GM21381 (cell line): ENCODE results near the gene CDH23.

Source experiments
- ATAC-seq: cut with Tn5 transposase; IDR thresholded peaks from one replicate; pipeline ENCODE4 v1.9.1; 2021; ENCODE audit warnings: mild to moderate bottlenecking, moderate library complexity; ENCODE audit not compliant: unreplicated experiment

CDH23 gene

DNA sequence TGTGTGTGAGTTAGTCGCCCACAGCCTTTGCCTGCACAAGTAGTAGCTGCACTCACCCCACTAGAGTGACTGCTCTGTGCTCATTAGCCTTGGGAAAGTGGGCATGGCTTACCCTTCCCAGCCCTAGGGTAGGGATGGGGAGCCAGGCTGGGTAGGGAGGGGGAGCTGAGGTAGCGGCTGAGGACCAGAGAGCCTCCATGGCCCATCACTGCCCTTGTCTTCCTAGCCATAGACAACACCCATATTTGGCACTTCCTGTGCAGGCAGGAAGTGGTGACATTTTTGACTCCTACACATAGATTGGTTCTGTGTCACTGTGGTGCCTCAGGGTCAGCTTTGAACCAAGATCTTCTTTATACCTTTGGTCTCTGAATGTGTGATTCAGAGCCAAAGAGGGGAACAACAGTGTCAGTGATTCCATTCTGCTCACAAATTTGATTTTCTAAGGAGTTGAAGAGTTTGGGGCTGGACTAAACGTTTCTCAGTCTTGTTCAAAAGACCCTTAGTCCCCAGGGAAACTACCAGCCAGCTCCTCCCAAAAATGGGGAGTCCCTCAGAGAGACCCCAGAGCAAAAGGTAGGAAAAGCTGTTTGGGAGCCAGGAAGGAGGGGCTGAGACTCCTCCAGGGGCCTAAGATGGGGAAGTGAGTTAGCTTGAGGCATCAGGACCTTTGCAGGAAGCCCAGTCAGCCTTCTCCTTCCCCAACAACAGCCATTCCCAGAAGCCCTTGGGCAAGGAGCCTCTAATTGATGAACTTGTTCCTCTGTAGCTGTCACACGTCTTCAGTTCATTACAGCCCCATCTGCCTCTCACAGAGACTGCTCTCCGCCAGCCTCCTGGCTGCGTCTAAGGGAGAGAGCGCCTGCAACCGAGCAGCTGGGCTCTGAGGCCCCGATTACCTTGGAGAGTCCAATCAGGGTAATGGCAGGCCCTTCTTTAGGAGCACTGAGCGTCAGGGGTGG is 135.0 kb downstream of the CDH23 start:
- no peak for ATAC-seq

DNA sequence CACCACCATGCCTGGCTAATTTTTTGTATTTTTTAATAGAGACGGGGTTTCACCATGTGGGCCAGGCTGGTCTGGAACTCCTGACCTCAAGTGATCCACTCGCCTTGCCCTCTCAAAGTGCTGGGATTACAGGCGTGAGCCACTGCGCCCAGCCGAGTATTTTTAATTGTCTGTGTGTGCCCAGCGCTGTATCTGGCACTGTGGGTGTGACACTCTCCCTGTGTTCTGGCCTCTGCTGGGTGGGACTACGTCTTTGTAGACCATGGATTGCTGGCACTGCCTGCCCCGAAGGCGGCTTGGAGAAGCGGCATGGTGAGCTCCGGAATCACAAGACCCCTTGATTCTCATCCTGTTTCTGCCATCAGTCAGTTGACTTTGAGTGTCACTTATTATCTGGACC is 136.2 kb downstream of the CDH23 start:
- ATAC-seq = no peak

DNA sequence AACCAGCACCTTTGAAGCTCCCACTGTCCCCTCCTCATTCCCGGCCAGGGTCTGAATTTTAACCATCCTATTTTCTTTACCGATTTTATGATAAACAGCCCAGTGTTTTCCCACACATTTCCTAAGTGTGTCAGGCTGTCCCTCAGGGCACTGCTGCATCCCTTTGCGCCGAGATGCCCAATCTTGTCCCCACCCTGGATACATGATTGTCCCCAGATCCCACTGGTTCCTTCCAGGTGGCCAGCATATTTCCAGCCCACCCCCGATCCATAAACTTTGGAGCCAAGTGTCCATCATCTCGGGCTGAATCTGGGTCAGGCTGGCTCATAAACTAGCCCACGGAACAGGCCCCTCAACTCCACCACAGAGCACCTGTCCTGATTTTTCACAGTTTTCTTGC is 137.2 kb downstream of the CDH23 start:
- no peak for ATAC-seq

DNA sequence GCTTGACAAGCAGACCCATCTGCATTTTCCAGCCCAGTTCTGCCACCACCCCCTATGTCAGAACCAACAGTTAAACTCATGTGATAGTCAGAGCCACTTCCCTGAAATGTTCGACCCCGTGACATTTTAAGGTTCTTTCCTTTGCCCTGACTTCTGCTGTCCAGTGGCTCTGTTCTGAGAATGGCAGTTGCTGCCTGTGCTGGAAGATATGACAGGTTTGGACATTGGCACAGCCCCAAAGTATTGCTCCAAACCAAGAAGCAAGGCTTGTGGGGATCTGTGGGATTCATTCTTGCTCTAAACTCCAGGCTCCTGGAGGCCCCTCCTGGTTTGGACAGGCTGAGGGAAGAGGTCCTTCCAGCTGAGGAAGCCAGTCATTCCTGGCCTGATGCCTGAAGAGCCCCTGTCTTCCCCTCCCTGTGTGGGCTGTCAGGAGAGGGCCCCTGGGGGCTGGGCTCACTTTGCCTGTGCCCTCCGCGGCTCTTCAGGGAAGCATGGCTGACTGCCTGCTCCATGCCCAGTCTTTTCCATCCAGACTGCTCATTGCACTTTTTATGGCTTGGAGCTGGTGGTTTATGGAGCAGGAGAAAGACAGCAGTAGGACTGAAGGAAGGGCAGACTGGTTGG is 138.0 kb downstream of the CDH23 start:
- ATAC-seq = no peak

DNA sequence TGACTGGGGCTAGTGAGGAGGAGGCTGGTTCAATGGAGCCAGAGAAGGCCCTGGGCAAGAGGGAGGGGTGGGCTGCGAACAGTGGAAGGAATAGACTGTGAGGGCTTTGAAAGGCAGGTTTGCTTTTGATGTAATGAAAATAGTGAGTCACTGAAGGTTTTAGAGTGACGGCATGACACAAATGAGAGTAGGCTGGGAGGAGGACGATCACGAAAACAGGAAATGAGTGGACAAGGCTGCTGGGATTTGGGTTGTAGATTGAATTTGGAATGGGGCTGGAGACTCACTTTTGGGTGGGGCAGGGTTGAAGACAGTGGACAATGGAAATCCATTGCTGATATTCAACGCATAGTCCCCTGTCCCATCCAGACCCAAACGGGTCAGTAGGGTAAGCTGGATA is 139.6 kb downstream of the CDH23 start:
- no peak for ATAC-seq

DNA sequence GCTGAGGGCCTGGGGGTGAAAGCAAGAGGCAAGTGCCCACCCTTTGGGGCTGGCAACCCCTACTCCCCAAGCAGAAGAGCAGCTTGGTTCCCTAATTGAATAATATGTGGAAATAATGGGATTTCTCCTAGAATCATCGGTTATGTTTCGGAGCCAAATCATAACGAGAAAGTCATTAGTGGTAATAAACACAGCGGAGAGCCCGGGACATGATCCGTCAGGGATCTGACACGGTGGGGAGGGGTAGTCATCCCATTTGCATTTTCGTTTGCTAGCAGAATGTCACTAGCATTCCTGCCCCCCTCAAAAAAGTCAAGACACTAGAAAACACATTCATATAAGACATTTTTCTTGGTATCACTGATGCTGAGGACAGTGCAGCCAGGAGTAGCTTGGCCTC is 140.4 kb downstream of the CDH23 start:
- ATAC-seq = no peak

DNA sequence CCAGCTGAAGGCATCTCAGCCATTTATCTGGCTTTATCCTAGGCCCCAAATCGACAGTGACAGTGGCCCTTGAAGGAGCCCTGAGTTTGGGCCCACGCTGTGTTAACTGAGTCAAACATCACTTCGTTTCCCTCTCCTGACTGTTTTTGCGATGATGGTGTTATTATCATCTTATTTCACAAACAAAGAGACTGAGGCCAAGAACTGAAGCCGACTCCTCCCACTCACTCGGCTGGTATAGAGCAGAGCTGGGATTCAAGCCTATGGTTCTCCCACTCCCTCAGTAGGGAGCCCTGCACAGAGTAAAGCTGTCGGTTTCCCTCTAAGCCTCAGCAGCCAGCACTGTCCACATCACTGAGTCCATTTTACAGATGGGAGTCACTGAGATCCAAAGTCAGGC is 141.0 kb downstream of the CDH23 start:
- ATAC-seq = no peak

DNA sequence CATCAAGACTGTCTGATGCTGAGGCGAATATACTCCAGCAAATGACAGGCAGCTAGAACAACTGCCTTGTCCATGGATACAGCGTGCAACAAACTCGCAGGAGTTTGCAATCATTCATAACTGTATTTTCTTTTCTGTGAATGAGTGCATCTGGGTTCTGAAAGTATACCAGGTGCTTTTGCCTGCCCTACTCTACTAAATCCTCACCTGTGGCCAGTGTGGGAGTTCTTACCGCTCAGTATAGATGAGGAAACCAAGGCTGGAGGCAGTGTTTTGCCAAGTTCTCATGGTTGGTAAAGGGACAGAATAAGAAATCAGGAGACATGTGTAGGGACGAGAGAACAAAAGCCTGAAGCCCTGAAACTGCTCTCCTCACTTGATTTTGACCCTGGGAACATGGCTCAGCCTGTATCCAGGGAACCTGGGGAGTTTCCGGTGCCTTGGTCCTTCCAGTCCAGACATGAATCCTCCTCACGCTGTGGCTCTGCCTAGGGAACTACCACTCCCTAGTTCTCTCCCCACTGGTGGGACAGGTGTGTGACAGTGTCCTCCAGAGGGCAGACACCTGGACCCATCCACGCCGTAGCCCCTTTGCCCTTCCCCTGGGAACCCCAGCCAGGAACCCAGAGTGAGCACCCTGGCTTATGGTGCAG is 142.0 kb downstream of the CDH23 start:
- no peak for ATAC-seq

DNA sequence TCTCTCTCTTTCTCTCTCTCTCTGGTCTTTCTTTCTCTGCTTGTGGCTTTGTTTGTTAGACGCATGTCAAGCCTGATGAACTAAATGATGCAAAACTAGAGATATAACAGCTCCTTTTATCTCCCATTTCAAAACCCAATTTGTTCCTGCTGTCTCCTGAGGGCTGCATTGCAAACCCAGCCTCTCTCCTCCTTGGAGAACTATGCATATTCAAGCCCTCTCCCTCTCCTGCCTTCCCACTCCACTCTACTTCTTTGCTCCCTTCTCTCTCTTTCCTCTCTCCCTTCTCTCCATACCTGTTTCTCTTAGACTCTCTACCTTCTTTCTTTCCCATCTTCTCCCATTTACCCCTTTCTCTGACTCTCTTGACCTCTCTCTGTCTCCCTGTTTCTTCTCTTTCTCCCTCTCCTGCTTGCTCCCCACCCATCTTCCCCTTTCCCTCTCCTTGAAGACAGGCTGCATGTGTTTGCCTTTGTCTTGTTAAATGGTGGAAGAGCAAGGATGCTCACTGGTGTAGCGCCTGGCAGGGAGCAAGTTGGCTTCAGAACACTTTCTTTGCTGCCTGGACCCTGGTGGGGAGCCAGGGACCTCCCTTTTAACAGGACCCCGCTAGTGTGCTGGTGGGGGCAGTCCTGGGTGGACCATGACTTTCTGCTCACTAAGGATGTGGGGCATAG is 142.9 kb downstream of the CDH23 start:
- ATAC-seq = no peak

DNA sequence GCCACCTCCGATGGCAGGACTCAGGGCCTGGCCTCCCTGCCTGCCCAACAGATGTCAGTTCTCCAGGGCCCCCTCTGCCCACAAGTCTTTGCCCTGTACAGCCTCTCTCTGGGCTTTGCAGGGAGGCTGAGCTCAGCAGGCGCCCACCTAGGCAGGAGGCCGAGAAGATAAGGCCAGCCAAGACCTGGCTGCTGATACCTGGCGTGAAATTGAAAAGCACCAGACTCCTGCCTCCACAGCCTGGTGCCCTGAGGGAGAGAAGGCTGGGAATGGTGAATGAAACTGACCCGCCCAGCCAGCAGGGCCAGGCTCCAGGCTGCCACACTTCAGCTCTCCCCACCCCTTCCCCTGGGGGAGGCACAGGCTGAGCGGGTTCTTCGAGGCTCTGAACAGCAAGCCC is 145.8 kb downstream of the CDH23 start:
- ATAC-seq = no peak

DNA sequence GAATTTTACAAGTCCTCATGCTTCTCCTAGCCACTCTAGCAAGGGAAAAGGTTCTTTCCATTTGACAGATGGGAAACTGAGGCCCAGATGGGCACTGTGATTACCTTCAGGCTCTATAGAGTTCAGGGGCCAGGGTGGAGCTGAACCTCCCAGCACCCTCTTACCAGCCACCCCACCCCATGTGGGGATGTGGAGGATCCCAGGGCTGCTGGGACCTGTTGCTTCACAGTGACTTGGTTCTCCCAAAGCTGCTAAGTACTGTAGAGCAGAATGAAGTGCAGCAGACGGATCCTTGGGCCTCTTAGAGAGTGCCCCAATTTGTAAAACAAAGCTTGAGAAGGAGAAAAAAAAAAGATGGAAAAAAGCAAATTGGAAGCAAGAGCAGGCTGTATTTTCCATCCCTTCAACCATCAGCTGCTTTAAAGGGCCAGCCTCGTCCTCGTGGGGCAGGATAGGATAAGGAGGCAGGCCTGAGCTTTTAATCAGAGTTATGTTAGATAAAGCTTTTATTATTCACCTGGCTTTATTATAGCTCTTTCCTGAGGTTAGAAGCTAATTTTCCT is 147.0 kb downstream of the CDH23 start:
- ATAC-seq = no peak

DNA sequence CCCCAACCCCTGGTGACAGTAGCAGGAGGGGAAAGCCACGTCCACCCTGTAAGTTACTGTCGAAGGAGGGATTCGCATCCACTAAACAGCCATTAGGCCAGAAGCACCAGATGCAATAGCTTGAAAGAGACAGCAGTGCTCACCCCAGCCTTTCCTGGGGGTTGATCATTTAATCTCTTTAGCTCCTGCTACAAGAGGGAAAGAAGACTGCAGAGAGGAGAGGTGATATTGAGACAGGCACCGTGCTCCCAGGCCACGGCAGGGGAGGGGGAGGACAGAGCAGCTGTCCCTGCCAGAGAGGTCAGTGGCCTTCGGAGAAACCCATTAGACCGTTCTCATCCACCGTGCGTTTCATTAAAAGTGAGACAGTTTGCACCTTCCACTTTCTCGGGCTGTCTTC is 148.3 kb downstream of the CDH23 start:
- no peak for ATAC-seq

DNA sequence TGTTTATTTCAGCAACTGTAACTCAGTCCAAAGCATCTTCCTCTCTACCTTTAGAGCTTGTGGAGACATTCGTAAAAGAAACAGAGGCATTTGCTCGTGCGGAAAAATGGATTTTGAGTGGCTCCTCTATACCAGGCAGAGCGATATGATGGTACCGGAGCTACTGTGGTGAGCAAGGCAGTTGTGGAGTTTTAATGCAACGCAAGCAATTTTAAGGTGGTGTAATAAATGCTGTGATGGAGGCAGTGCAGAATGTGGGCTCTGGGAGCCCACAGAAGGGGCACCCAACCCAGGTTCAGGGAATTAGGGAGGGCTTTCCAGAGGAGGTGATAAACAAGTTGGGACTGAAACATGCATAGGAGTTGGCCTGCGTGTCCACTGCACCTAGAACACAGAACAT is 149.5 kb downstream of the CDH23 start:
- no peak for ATAC-seq

DNA sequence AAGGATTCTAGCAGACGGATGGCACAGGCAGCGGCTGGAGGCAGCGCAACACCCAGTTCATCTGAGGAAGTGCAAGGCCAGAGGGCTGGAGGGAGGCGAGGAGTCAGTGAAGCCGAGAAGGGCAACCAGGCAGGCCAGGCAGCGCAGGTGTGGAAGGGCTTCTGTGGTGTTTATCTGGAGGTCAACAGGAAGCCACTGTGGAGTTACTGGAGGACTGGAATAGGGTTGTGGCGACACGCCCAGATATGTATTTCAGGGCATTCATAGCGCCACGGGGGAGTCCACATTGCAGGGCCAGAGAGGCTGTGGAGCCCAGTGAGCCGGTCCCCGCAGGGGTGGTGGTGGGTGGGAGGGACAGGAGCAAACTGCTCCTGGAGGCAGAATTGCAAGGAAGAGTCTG is 150.6 kb downstream of the CDH23 start:
- ATAC-seq = no peak

DNA sequence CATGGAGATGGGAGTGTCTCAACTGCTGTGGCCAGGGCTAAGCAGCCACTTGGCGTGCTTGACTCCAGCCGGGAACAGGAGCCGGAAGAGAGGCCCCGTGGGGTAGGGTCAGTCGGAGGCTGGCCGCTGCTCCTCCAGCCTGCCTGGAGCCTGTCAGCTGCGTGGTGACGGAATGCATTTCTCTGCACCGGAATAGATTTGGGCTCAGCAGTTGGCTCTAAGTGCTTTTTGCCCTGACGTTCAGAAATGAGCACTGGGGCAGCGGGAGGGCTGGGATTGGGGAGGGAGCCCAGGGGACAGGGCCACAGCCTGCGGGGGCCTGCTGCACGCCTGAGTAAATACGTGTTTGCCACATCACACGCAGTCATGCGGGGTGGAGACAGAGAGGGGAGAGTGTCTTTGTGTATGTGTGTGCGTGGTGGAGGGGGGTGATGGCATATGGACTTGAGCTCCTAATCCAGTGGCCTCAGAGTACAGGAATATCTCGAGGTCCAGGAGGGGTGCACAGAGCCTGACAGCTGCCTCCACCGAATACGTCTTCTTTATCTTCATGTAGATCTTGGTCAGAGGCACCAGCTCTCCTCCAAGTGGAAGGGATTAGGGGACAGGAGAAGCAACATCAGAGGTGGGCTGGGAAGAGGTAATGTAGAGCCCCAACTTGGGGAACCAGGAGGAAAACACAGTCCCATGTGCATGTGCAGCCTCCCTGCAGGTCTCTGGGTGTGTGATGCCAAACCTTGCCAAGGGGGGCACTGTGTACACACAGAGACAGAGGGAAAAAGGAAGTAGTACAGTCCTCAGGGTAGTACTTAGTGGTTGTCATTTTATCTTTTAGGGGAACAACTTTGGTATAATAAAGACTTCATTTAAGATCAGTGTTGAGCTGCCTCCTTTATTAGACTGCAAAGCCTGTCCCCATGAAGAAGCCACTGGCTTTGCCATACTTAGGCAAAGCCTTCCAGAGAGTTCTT is 151.4 kb downstream of the CDH23 start:
- ATAC-seq = no peak

DNA sequence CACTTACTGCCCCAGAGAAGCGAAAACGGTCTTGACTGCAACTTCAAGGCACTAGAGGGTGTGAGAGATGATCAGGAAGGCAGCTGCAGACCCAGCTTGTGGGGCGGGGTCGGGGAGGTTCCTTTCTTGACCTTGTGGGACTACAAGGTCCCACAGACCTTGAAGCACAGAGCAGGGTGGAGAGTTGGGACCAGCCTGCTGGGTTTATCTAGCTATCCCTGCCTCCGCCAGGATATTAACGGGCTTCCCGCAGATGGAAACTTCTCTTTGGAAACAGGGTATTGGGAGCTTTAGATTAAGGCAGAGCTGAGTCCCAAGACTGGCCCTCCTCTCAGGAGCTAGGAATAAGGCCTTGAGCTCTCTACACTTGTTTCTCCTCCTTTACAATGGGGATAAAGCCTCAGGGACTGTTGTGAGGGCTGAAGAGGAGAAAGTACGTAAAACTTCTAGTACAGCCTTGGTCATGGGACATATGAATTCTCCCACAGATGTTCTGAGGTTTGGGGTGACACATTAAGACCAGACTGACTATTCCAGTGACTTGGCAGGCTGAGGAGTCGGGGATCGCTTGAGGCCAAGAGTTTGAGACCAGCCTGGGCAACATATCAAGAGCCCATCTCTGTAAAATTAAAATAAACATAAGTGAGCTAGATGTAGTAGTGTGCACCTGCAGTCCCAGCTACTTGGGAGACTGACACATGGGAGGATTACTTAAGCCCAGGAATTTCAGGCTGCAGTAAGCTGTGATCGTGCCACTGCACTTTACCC is 153.2 kb downstream of the CDH23 start:
- ATAC-seq = no peak

DNA sequence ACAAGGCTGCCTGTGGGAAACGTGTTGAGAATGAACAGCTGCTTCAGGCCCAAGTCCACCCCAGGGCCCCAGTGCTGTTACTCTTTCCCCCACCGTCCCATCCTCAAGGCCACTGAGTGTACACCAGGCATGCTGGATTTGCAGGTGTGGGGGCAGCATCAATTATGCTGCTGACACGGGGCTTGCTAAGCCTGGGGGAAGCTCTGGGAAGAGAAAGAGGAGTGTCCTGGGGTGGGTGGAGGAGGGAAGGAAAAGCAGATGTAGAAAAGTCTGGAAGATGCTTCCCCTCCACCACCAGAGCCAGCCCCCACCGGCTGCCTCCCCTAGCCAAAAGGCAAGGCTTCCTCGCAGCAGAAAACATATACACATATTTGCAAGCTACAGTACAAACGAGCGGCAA is 153.9 kb downstream of the CDH23 start:
- ATAC-seq = no peak

DNA sequence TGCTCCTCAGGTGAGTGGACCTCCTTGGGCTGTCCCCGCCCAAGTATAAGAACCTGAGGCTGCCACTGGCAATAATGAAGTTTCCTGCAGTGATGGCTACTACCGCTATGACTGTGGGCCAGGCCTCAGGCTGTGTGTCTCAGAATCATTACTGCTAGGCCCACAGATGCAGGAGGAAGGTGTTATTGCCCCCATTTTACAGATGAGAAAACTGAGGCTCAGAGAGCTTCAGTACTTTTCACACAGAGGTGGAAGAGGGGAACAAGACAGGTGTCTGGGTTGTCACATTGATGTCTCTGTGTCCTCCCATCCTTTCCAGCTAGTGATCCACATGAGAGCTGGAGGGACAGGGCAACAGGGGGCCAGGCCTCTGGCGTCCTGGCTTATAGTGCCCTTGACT is 155.2 kb downstream of the CDH23 start:
- ATAC-seq = no peak

DNA sequence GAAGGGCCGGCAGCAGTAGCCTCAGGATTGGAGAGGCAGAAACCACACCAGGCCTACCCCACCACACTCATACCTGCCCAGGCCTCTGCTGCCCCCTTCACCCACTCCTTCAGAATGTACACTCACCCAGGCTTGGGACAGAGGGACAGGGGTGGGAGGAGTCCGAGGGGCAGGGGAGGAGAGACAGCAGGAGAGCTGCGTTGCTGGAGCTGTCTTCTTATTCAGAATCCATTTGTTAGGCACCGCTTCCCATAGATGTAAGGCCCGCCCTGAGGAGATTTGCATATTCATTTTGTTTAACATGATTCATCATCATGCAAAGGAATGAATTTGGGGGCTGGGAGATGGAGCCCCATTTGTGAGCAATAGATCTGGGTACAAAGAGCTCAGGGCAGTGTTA is 156.7 kb downstream of the CDH23 start:
- ATAC-seq = no peak
